Stimulated activated effector memory CD8-positive, alpha-beta T cell treated with anti-CD3 and anti-CD28 coated beads, Interleukin-12 subunit alpha, Interleukin-12 subunit beta, amount 100 ng/mL, for 72 hours (primary cell): ENCODE measurements around the gene PRKCH.

ENCODE experiments used
- ATAC-seq: fragments of 150-1000 bp; cut with Tn5 transposase; 2 replicates; pipeline ENCODE4 v1.10.0; 2021
- DNase-seq, 2 donors: peaks; one replicate each; pipeline ENCODE4 v3.0.0; 2021 to 2022; ENCODE audit warnings: low spot score in 2 of 2
- H3K27ac Mint-ChIP-seq: one replicate; pipeline ENCODE4 v1.8.0; 2022; ENCODE audit warnings: mild to moderate bottlenecking, mixed read lengths
- H3K36me3 Mint-ChIP-seq: one replicate; pipeline ENCODE4 v1.8.0; 2022; ENCODE audit warnings: mild to moderate bottlenecking, mixed read lengths
- H3K4me1 Mint-ChIP-seq: one replicate; pipeline ENCODE4 v1.8.0; 2022; ENCODE audit warnings: mixed read lengths
- H3K4me3 Mint-ChIP-seq: one replicate; pipeline ENCODE4 v1.8.0; 2022; ENCODE audit warnings: mild to moderate bottlenecking, mixed read lengths
- H3K9me3 Mint-ChIP-seq: one replicate; pipeline ENCODE4 v1.8.0; 2022; ENCODE audit warnings: mixed read lengths

Gene PRKCH

DNA sequence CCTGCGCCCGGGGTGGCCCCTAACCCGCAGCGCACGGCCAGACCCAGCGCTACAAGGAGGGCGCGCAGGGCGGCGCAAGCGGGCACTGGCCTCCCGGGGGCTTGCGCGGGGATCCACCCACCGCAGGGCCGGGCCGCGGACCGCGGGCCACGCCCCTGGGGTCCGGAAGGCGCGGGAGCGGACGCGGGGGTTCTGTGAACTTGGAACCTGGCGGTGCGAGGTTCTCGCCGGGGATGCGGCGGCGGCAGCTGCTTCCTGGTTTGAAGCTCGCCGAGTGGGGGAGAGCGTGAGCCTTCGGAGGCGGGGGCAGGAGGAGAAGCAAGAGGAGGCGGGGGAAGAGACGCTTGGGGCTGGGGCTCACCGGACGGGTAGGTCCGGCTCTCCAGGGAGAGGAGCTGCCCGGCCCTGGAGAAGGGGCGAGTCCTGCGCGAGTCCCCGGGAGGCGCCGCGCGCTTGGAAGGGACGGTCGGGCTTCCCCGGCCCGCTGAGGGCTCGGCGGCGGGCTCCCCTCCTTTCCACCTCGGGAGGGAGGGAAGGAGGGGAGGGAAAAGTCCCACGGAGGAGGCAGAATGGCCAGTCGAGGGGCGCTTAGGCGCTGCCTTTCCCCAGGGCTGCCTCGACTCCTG lies at the start of gene PRKCH:
TSS of gene PRKCH (plus strand) at position 195 of the 626 bp plus-strand sequence. CDS start 523 bp downstream, outside the sequence.
- Mint-ChIP-seq H3K9me3 (no peaks in the 10 kb centered on the region), H3K4me1 (peaks cover 23% of the 10 kb centered on the region), H3K36me3 (peaks cover 45% of the 10 kb centered on the region), H3K4me3 (no peak within 1 kb of the TSS), H3K27ac (peak within 1 kb of the TSS; percentile 96)
- ATAC-seq, result peak; percentile 78
- DNase-seq, result peak; percentile 58 to 89

DNA sequence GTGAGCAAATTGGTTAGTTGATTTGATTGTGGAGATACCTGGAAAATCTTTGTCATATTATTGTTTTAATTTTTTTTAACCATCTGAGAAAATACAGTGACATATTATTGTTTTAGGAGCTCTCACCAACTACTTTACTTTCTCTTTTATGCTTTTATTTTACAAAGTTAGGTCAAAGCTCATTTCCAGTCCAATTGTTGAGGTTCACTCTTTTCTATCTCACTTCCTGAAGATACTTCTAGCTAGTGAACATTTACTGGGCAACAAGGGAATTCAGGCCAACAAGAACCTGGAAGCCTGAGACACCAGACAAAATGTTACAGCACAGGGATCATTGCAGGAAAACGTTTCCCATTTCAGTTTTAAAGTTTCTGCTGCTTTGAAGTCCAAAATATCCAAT lies 44.1 kb upstream of the PRKCH start:
- DNase-seq, result no peak
- Mint-ChIP-seq H3K4me1 (peaks cover 14% of the 10 kb centered on the region), H3K27ac (no peak overlapping the region), H3K9me3 (no peaks in the 10 kb centered on the region), H3K36me3 (no peaks in the 10 kb centered on the region), H3K4me3 (no peak overlapping the region)
- ATAC-seq, result no peak

DNA sequence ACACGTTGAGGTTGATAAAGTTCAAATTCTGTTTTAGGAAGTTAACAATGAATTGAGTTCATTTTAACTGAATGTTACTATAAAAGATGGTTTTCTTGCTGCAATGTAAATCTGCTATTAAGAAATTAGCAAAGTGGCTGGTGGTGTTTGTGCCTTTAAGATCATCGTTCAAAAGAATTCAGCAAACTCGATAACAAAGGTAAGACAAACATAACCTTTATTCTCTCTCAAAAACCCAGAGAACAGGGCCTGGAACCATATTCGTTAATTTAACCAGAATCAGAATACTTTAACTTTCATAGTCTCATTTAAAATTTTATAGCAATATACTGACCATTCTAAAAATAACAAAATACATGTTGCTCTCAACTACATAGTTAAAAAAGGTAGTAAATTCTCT lies 43.6 kb upstream of the PRKCH start:
- Mint-ChIP-seq H3K4me3 (no peak overlapping the region), H3K9me3 (no peaks in the 10 kb centered on the region), H3K4me1 (peaks cover 14% of the 10 kb centered on the region), H3K36me3 (no peaks in the 10 kb centered on the region), H3K27ac (no peak overlapping the region)
- no peak for ATAC-seq
- DNase-seq, result no peak

DNA sequence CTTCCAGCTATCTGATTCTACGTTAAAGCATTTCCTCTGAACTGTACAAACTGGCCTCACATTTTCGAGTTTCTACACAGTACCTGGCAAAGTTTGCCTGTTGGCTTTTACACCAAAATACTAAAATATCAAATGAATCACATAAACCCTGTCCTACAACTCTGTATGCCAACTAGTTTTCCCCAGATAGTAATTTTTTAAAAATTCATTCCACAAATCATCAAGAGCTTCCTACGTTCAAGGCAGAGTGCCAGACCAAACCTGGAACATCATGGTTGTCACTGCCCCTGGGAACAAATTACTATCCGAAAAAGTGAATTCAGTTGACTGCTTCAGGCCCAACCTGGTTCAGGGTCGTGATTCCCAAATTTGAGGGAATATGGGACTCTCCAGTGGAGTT lies 42.3 kb upstream of the PRKCH start:
- Mint-ChIP-seq H3K4me3 (peak overlapping the region; percentile 92), H3K27ac (no peak overlapping the region), H3K4me1 (peaks cover 24% of the 10 kb centered on the region), H3K36me3 (no peaks in the 10 kb centered on the region), H3K9me3 (no peaks in the 10 kb centered on the region)
- ATAC-seq (no peak), DNase-seq (no peak)

DNA sequence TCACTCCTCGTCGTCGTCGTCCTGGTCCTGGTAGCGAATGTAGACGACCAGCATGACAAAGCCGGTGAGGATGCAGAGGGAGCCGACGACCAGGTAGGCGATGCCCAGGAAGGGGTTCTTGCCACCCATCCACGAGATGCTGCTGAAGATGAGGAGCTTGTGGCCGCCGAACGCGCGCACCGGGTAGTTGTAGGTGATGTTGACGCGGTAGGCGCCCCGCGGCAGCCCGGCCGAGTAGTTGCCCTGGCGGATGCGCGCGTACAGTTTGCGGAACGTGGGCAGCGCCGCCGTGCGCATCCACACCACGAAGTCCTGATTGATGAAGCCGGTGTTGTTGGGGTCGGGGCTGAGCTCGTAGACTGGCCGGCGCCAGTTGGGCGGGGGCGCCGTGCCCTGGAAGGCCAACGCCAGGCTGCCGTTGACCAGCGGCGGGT lies 41.3 kb upstream of the PRKCH start:
- ATAC-seq, result peak; percentile 60
- DNase-seq, result no peak
- Mint-ChIP-seq H3K4me3 (peak overlapping the region; percentile 92), H3K36me3 (no peaks in the 10 kb centered on the region), H3K9me3 (no peaks in the 10 kb centered on the region), H3K27ac (peak overlapping the region; percentile 90), H3K4me1 (peaks cover 28% of the 10 kb centered on the region)

DNA sequence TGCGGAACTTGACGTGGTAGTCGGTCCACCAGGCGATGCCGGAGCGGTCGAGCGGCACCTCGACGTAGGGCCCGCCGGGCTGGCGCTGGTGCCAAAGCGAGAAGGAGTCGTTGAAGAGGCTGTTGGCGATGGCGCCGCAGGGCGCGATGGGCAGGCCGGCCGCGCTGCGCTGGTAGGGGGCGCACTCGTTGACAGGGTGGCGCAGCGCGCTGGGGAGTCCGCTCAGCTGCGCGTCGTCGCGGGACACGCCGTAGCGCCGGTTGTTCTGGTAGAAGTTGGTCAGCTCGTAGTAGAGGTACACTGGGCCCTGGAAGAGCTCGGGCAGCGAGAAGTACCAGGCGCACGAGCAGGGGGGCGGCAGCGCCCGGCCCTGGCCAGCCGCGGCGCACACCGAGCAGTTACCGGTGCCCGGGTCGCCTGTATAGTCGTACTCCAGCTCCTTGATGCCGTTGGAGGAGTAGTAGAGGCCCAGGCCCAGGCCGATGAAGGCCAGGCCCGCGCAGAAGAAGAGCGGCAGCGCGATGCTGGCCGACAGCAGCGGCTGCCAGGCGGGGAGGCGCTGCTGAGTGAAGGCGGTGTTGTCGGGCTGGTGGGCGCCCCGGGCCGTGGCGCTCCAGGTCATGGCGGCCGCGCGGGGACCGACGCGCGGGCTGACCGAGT lies 40.7 kb upstream of the PRKCH start:
- Mint-ChIP-seq H3K4me1 (peaks cover 28% of the 10 kb centered on the region), H3K4me3 (peak overlapping the region; percentile 92), H3K9me3 (no peaks in the 10 kb centered on the region), H3K36me3 (no peaks in the 10 kb centered on the region), H3K27ac (peak overlapping the region; percentile 90)
- peak; percentile 93 for ATAC-seq
- peak; percentile 76 to 90 for DNase-seq

DNA sequence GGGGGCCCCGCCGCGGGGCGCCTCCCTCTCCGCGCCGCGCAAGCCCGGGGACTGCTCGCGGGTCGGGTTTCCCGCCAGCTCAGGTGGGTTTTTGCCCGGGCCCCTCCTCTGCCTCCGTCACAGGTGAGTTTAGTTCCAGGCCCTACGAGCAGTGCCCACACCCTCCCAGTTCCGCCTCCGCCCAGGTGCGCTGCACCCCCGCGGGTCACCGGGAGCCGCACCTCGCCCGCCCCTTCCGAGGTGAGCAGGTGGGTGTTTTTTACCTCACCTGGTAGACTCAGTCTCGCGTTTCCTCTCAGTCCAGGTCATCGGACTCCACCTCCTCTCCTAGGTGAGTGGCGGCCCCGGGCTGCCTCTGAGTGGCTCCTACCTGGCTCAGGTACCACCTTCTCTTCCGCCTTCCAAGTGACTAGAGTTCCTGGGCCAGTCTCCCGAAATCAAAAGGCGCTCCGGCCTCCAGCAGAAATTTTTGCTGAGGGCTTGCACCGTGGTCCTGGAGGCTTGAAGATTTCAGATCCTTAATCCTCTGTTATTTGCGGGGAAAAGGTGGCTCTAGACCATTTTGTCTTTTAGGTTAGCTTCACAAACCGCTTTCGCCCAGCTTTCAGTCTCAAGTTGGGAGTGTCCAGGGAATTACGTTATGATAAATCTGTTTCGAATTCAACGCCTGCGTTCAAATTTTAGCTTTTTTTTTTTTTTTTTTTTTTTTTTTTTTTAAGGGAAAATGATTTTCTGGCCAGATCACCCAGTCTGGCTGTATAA lies 40.0 kb upstream of the PRKCH start, which contains the start of gene TMEM30B:
TSS of gene TMEM30B (minus strand) at position 153 of the 762 bp plus-strand sequence. CDS start 191 bp downstream, outside the sequence.
- DNase-seq (no peak), ATAC-seq (no peak)
- Mint-ChIP-seq H3K27ac (peak within 1 kb of the TSS; percentile 90), H3K36me3 (no peaks in the 10 kb centered on the region), H3K4me3 (peak within 1 kb of the TSS; percentile 92), H3K9me3 (no peaks in the 10 kb centered on the region), H3K4me1 (peaks cover 28% of the 10 kb centered on the region)

DNA sequence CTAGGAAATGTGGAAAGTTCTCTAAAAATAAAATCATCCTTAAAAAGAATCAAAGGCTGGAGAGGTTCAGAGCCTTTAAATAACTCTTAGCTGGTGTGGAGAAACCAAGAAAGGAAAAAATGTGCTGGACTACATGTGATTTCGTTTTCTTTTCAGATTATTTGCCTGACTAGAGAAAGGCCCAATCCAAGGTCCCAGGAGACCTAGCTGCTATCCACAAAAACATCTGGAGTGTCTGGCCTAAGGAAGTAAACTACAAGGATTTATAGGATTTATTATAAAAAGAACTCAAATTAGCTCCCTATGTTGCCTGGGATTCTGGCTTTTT lies 39.5 kb upstream of the PRKCH start:
- DNase-seq (no peak), ATAC-seq (no peak)
- H3K9me3 Mint-ChIP-seq, result no peaks in the 10 kb centered on the region
- peak overlapping the region; percentile 92 for H3K4me3 Mint-ChIP-seq
- peaks cover 28% of the 10 kb centered on the region for H3K4me1 Mint-ChIP-seq
- no peak overlapping the region for H3K27ac Mint-ChIP-seq
- H3K36me3 Mint-ChIP-seq, result no peaks in the 10 kb centered on the region

DNA sequence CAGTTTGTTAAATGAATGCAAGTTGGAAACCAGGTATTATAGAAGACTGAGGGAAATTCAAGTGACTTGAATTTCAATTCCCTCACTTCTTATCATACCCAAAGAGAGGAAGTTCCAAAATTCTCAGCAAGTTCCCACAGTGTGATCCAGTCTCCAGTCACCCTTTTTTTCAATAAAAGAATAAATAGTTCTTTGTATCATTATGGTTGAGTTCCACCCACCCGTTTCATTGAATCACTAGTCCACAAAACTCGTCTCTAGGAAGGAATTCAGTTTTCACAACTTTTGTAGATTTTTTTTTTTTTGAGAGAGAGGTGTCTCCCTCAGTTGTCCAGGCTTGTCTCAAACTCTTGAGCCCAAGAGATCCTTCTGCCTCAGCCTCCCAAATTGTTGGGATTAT lies 38.6 kb upstream of the PRKCH start:
- Mint-ChIP-seq H3K9me3 (no peaks in the 10 kb centered on the region), H3K4me1 (peaks cover 28% of the 10 kb centered on the region), H3K27ac (no peak overlapping the region), H3K36me3 (no peaks in the 10 kb centered on the region), H3K4me3 (no peak overlapping the region)
- DNase-seq, result no peak
- ATAC-seq, result no peak

DNA sequence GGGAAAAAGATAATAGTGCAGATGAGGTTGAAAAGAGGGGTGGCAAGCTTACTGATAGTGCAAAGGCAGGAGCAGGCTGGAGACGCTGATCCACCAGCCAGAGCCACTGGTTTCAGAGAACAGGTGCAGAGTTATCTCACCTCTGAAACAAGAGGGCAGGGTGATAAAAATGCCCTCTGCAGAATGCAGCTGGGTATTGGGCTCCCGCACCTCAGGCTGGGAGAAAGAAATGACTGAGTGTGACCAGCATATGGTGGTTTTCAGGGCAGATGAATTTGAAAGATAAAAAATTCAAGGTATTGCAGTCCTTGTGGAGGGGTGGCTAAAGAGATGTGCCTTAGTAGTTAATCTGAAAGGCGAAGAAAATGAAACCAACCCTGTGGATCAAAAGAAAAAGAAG lies 37.4 kb upstream of the PRKCH start:
- Mint-ChIP-seq H3K36me3 (no peaks in the 10 kb centered on the region), H3K9me3 (no peaks in the 10 kb centered on the region), H3K4me1 (peaks cover 28% of the 10 kb centered on the region), H3K4me3 (peak overlapping the region; percentile 29), H3K27ac (no peak overlapping the region)
- DNase-seq (no peak), ATAC-seq (peak; percentile 2)

DNA sequence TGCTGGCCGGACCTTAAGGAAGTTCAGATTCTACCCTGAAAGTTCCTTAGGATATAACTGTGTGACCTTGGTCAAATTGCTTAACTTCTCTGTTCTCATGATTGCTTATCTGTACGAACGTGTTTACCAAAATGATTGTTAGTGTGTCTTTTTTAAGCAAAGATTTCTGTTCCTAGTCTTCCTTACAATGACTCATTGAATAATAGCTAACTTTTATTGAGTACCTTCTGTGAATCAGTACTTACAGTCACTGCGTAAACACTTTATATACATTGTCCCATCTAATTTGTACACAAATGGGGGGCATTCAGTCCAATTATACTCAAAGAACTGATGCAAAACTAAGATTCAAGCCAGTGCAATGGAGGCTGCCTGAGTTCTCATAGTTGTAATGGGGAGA lies 36.0 kb upstream of the PRKCH start:
- Mint-ChIP-seq H3K36me3 (no peaks in the 10 kb centered on the region), H3K4me3 (no peak overlapping the region), H3K9me3 (no peaks in the 10 kb centered on the region), H3K27ac (no peak overlapping the region), H3K4me1 (peaks cover 17% of the 10 kb centered on the region)
- no peak for DNase-seq
- ATAC-seq, result no peak

DNA sequence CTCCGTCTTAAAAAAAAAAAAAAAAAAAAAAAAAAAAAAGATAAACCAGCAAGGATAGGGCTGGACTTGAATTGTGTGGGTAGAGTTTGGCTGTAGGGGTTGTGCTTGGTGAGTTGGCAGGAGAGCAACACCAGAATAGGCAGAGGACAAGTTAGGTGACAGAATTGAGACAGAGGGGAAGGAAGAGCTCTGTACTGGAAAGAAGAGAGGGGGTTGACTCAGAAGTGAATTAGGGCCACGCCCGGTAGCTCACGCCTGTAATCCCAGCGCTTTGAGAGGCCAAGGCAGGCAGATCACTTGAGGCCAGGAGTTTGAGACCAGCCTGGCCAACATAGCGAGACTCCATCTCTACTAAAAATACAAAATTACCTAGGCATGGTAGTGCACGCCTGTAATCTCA lies 34.2 kb upstream of the PRKCH start:
- Mint-ChIP-seq H3K27ac (no peak overlapping the region), H3K4me3 (no peak overlapping the region), H3K4me1 (peaks cover 14% of the 10 kb centered on the region), H3K9me3 (no peaks in the 10 kb centered on the region), H3K36me3 (no peaks in the 10 kb centered on the region)
- DNase-seq (no peak), ATAC-seq (no peak)

DNA sequence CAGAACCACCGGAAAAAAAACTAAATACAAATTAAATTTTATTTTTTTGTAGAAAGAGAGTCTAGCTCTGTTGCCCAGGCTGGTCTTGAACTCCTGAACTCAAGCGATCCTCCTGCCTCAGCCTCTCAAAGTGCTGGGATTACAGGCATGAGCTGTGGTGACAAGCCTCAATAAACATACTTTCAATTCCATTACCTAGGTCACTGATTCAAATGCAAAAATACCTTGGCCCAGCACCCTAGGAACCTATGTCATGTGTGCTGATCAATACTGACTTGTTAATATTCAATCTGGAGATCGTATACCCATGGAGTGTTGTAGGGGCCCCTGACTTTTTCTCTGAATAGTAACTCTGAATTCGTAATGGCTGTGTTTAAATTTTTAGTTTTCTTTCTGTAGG lies 33.2 kb upstream of the PRKCH start:
- Mint-ChIP-seq H3K9me3 (no peaks in the 10 kb centered on the region), H3K4me1 (peaks cover 11% of the 10 kb centered on the region), H3K27ac (no peak overlapping the region), H3K36me3 (no peaks in the 10 kb centered on the region), H3K4me3 (no peak overlapping the region)
- DNase-seq (no peak), ATAC-seq (no peak)

DNA sequence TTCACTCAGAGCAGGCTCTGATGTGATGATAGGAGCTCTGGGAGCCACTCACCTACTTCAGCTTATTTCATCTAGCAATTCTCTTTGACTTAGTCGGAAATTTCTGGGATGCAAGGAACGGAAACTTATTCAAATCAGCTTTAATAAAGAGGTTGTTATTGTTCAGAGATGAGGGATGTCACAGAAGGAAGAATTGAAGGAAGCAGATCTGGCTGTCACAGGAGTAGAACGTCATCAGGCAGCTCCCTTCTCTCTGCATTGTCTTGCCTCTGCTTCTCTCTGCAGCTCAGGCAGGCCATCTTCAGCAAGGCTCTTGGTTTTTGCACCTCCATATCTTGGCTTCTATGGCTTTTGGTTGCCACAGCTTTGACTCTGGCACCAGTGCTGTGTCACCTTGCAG lies 32.7 kb upstream of the PRKCH start:
- Mint-ChIP-seq H3K36me3 (no peaks in the 10 kb centered on the region), H3K27ac (no peak overlapping the region), H3K9me3 (no peaks in the 10 kb centered on the region), H3K4me1 (peaks cover 8% of the 10 kb centered on the region), H3K4me3 (no peak overlapping the region)
- DNase-seq, result no peak
- no peak for ATAC-seq

DNA sequence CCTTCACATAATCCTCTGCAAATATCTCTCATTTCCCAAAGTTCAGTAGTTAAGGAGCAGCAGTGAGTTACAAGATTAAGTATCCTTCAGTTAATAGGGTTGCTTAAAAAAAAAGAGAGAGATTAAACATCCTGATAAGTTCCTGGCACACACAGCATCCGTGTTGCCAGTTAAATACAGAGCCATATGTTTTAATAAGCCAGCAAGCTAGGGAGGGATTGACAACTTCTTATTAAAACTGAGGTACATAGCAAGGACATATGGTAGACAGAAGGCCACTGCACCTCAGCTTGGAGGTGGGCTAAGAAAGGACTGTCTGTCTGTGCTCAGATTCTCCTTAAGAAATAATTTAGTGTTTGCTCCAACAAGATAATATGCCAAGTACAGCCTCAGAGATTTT lies 30.7 kb upstream of the PRKCH start:
- Mint-ChIP-seq H3K27ac (no peak overlapping the region), H3K4me3 (no peak overlapping the region), H3K36me3 (no peaks in the 10 kb centered on the region), H3K9me3 (no peaks in the 10 kb centered on the region), H3K4me1 (no peaks in the 10 kb centered on the region)
- DNase-seq, result no peak
- no peak for ATAC-seq

DNA sequence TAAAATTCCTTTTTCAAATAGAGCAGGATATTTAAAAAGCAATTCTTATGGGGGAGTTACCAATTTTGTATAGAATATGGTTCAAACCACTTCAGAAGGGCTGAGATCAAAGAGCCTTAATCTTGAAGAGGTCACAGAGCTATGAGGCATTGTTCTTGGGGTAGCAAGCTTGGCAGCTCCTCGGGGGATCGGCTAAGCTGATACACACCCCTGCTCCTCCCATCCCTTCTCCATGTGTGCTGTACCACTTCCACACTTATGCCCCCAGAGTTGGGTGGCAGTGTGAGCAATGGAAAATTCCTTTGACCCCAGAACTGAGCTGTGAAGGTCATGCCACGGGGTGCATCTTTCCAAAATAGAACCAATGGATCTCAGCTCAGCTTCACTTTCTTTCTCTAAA lies 25.2 kb upstream of the PRKCH start:
- peaks cover 30% of the 10 kb centered on the region for H3K4me1 Mint-ChIP-seq
- no peaks in the 10 kb centered on the region for H3K36me3 Mint-ChIP-seq
- H3K4me3 Mint-ChIP-seq, result no peak overlapping the region
- no peak for DNase-seq
- no peak for ATAC-seq
- H3K27ac Mint-ChIP-seq, result no peak overlapping the region
- H3K9me3 Mint-ChIP-seq, result no peaks in the 10 kb centered on the region
